ENCODE data around the gene CCDC85C.

DNA sequence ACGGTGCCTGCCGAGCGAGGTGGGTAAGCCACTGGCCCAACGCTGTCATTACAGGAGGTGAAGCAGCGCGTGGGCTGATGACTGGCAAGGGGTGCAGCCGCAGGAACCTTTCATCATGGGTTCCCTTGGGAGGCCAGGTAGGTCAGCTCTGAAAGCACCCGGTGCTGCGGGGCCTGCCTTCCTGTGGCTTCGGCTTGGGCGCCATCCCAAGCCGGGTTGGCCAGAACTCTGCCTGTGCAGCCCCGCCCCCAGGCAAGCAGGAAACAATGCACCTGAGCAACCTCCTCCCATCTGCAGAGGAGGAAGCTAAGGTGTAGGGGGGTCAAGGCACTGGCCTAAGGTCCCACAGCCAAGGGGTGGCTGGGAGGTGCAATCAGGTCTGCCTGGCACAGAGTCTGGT is 21.0 kb upstream of the CCDC85C start:
- TF ChIP-seq, protein P1, sequence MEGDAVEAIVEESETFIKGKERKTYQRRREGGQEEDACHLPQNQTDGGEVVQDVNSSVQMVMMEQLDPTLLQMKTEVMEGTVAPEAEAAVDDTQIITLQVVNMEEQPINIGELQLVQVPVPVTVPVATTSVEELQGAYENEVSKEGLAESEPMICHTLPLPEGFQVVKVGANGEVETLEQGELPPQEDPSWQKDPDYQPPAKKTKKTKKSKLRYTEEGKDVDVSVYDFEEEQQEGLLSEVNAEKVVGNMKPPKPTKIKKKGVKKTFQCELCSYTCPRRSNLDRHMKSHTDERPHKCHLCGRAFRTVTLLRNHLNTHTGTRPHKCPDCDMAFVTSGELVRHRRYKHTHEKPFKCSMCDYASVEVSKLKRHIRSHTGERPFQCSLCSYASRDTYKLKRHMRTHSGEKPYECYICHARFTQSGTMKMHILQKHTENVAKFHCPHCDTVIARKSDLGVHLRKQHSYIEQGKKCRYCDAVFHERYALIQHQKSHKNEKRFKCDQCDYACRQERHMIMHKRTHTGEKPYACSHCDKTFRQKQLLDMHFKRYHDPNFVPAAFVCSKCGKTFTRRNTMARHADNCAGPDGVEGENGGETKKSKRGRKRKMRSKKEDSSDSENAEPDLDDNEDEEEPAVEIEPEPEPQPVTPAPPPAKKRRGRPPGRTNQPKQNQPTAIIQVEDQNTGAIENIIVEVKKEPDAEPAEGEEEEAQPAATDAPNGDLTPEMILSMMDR (IDR thresholded peaks at IDR 0.05; ENCODE audit: low read depth, low read length): no peak
- no peak for TF ChIP-seq EZH2phosphoT487 (IDR thresholded peaks at IDR 0.05; ENCODE audit: low read depth)
